Endothelial cell of umbilical vein (primary cell): ENCODE measurements around the gene SDCCAG8. TPM values are rescaled to one million over a fixed set of nuclear protein-coding genes. Genes with fewer than 3 reads are reported as not detected.

Experiments
- BruUV-seq: library from RNA; stranded (reverse); fragments of 400-500 nt; replicated peaks from 2 replicates; lab custom pipeline; 2021; lab: Mats Ljungman, UMichigan
- CTCF ChIA-PET: fragments of 300-600, 350-600 bp; sonication (Branson Sonifier 250); formaldehyde crosslinking; loops from one replicate; lab custom pipeline; 2021; ENCODE audit warnings: antibody characterized with exemption, inconsistent platforms; lab: Charles Lee
- POLR2A ChIA-PET: fragments of 300-600, 350-600 bp; sonication (Branson Sonifier 250); formaldehyde crosslinking; loops from one replicate; lab custom pipeline; 2021; ENCODE audit warnings: antibody characterized with exemption, inconsistent platforms; lab: Charles Lee
- DNase-seq: peaks from one replicate; pipeline ENCODE4 v3.0.0-alpha.2; 2011; ENCODE audit warnings: low read depth, low spot score
- FAIRE-seq: peaks from 2 replicates; lab custom pipeline; 2011; peaks lifted over from hg19 to GRCh38; lab: Jason Lieb, UNC
- H2AFZ ChIP-seq: 2 replicates; pipeline ENCODE4 v1.6.0; 2012; ENCODE audit warnings: low read depth, low read length, control low read depth, inconsistent platforms
- H3K27ac ChIP-seq: 2 replicates; pipeline ENCODE4 v1.5.1; 2011; ENCODE audit warnings: low read depth, mild to moderate bottlenecking, control low read depth, low read length, moderate library complexity; ENCODE audit not compliant: insufficient read depth
- H3K27me3 ChIP-seq, 2 experiments: 2 replicates each; pipeline versions ENCODE4 v1.6.0 to v1.6.1; 2011; ENCODE audit warnings: low read length in 2 of 2, mixed read lengths in 1 of 2; ENCODE audit not compliant: control insufficient read depth in 2 of 2, insufficient read depth in 2 of 2
- H3K36me3 ChIP-seq, 2 experiments: 2 replicates in 1 of 2; 3 replicates in 1 of 2; pipeline ENCODE4 v1.5.1; 2011; ENCODE audit warnings: low read length in 2 of 2, mild to moderate bottlenecking in 1 of 2, moderate library complexity in 1 of 2; ENCODE audit not compliant: control insufficient read depth in 2 of 2, insufficient read depth in 2 of 2; ENCODE audit errors: extremely low read depth in 1 of 2
- H3K4me1 ChIP-seq: 3 replicates; pipeline ENCODE4 v1.5.1; 2011; ENCODE audit warnings: mild to moderate bottlenecking, low read length; ENCODE audit not compliant: control insufficient read depth, insufficient read depth; ENCODE audit errors: extremely low read depth
- H3K4me2 ChIP-seq: 2 replicates; pipeline ENCODE4 v1.6.1; 2011; ENCODE audit warnings: low read length, control low read depth, mixed read lengths; ENCODE audit not compliant: insufficient read depth
- H3K4me3 ChIP-seq, 3 experiments: fragments of 200-600 bp in 1 of 3; sonication (generic), shearing (Covaris generic) in 1 of 3; replicated peaks in 1 of 3; 2 replicates each; pipeline ENCODE4 v1.5.1; 2011 to 2016; ENCODE audit warnings: control low read depth in 3 of 3, low read length in 3 of 3, mild to moderate bottlenecking in 2 of 3, inconsistent platforms in 1 of 3, low read depth in 1 of 3, moderate library complexity in 1 of 3; ENCODE audit not compliant: insufficient read depth in 1 of 3
- H3K79me2 ChIP-seq: 2 replicates; pipeline ENCODE4 v1.6.0; 2012; ENCODE audit warnings: low read length, inconsistent platforms; ENCODE audit not compliant: control insufficient read depth, insufficient read depth
- H3K9ac ChIP-seq: replicated peaks from 2 replicates; pipeline ENCODE3; 2011; ENCODE audit warnings: low read length, control low read depth; ENCODE audit not compliant: insufficient read depth; ENCODE audit errors: extremely low read depth
- H3K9me1 ChIP-seq: replicated peaks from 3 replicates; pipeline ENCODE4 v1.6.0; 2011; ENCODE audit warnings: mild to moderate bottlenecking, low read length; ENCODE audit not compliant: control insufficient read depth, insufficient read depth; ENCODE audit errors: extremely low read depth
- H3K9me3 ChIP-seq: replicated peaks from 2 replicates; pipeline ENCODE4 v1.5.1; 2012; ENCODE audit warnings: low read length, inconsistent platforms; ENCODE audit not compliant: control insufficient read depth, insufficient read depth
- H4K20me1 ChIP-seq: replicated peaks from 2 replicates; pipeline ENCODE3; 2011; ENCODE audit warnings: mild to moderate bottlenecking, low read length; ENCODE audit not compliant: control insufficient read depth, insufficient read depth; ENCODE audit errors: extremely low read depth
- CTCF ChIP-seq, 2 donors: IDR thresholded peaks; 1 replicate in 1 of 2; 2 replicates in 1 of 2; pipeline ENCODE4 v1.5.1; 2011; ENCODE audit warnings: low read length in 2 of 2, mild to moderate bottlenecking in 2 of 2, moderate library complexity in 2 of 2, control low read depth in 1 of 2, inconsistent platforms in 1 of 2, low read depth in 1 of 2; ENCODE audit not compliant: insufficient read depth in 1 of 2; ENCODE audit errors: extremely low read depth in 1 of 2
- EZH2 ChIP-seq: IDR thresholded peaks from 2 replicates; pipeline ENCODE4 v1.6.1; 2012; ENCODE audit warnings: borderline replicate concordance, low read depth, mild to moderate bottlenecking, moderate library complexity, low read length, inconsistent platforms; ENCODE audit not compliant: severe bottlenecking
- FOS ChIP-seq: IDR thresholded peaks from 2 replicates; pipeline ENCODE4 v1.6.1; 2011; ENCODE audit warnings: mild to moderate bottlenecking, low read length, moderate library complexity, borderline replicate concordance; ENCODE audit not compliant: insufficient read depth
- GATA2 ChIP-seq: IDR thresholded peaks from 2 replicates; pipeline ENCODE4 v1.7.0; 2011; ENCODE audit warnings: low read depth, mild to moderate bottlenecking, moderate library complexity, mixed read lengths, low read length; ENCODE audit not compliant: insufficient read length, insufficient read depth
- JUN ChIP-seq: IDR thresholded peaks from 2 replicates; pipeline ENCODE4 v1.6.1; 2011; ENCODE audit warnings: borderline replicate concordance, low read depth; ENCODE audit not compliant: insufficient read length, insufficient read depth
- MAX ChIP-seq: IDR thresholded peaks from 2 replicates; pipeline ENCODE4 v1.6.1; 2011; ENCODE audit not compliant: insufficient read depth, insufficient read length
- MYC ChIP-seq: IDR thresholded peaks from one replicate; pipeline ENCODE4 v1.6.1; 2011; ENCODE audit warnings: mild to moderate bottlenecking, low read depth, low read length
- POLR2A ChIP-seq: IDR thresholded peaks from 2 replicates; pipeline ENCODE4 v1.6.1; 2012; ENCODE audit warnings: low read depth, mild to moderate bottlenecking, control low read depth, low read length
- POLR2AphosphoS5 ChIP-seq: IDR thresholded peaks from 2 replicates; pipeline ENCODE4 v1.6.1; 2012; ENCODE audit warnings: low read depth, mild to moderate bottlenecking, control low read depth, low read length, moderate library complexity; ENCODE audit not compliant: insufficient read depth
- dilution Hi-C: fragments of 300-500 bp; cut with MboI; formaldehyde crosslinking; loops from one replicate; pipeline ENCODE4 v1.15.0; 2019; ENCODE audit warnings: low sequenced_read_pairs; ENCODE audit not compliant: extremely low pct_ligation_motif_present
- intact Hi-C: fragments of 100-400 bp; cut with micrococcal nuclease; formaldehyde crosslinking; loops from one replicate; pipeline ENCODE4 v1.10.0; 2022
- polyA plus RNA-seq, 4 experiments: library from polyadenylated mRNA; depleted of rRNA in 3 of 4; stranded (reverse) in 3 of 4; unstranded in 1 of 4; fragments of >200 nt; gene quantifications; 2 replicates each; pipeline versions ENCODE4 v1.2.1 to v1.2.3, GENCODE V29; 2011 to 2012; ENCODE audit warnings: missing spikeins in 1 of 4
- total RNA-seq: library from RNA; stranded (reverse); gene quantifications from 2 replicates; pipeline ENCODE4 v1.2.3, GENCODE V29; 2021

Gene SDCCAG8
- total and polyA plus RNA-seq, 2 donors (not counting 3 experiments of a cell fraction or from before 2014, with no cell fraction given), result 14.6 to 25.7 TPM

- ChIA-PET POLR2A (no interaction called here), CTCF (interaction anchor here (1.3 kb wide), 1 partner anchor 10 kb away, joined by 3 read pairs; no protein-coding TSS in a partner anchor)
- TF ChIP-seq MAX, result no peak
- TF ChIP-seq POLR2AphosphoS5, result no peak
- no peak for TF ChIP-seq POLR2A
- no peak for TF ChIP-seq MYC
- no peak for TF ChIP-seq FOS
- no peak for TF ChIP-seq GATA2
- TF ChIP-seq JUN, result no peak
- TF ChIP-seq EZH2, result no peak
- Histone ChIP-seq H3K4me1 (no peaks in the 10 kb centered on the region), H3K9me1 (no peaks in the 10 kb centered on the region), H3K9me3 (no peaks in the 10 kb centered on the region), H3K27me3 (no peaks in the 10 kb centered on the region), H3K36me3 (no peaks in the 10 kb centered on the region), H3K4me3 (no peak overlapping the region), H3K9ac (no peak overlapping the region), H3K27ac (no peak overlapping the region), H3K79me2 (no peaks in the 10 kb centered on the region), H4K20me1 (no peaks in the 10 kb centered on the region), H3K4me2 (no peak overlapping the region), H2AFZ (no peak overlapping the region)
- dilution Hi-C loops (no loop called here), intact Hi-C loops (no loop called here)
- no TSS peak for BruUV-seq
- FAIRE-seq (no peak), DNase-seq (no peak)
These were observed 175.8 kb downstream of the SDCCAG8 start for GRCh38 chr1:243431591-243431990.

- POLR2A ChIA-PET, result no interaction called here
These were observed 176.3 kb downstream of the SDCCAG8 start for GRCh38 chr1:243432136-243432535.

More at GRCh38 chr1:243432136-243432535, 176.3 kb downstream of the SDCCAG8 start:
- Histone ChIP-seq H3K4me3 (no peak overlapping the region), H3K27me3 (no peaks in the 10 kb centered on the region), H3K9me3 (no peaks in the 10 kb centered on the region), H3K27ac (no peak overlapping the region), H3K9ac (no peak overlapping the region), H3K9me1 (no peaks in the 10 kb centered on the region), H3K36me3 (no peaks in the 10 kb centered on the region), H3K79me2 (no peaks in the 10 kb centered on the region), H4K20me1 (no peaks in the 10 kb centered on the region), H2AFZ (no peak overlapping the region), H3K4me2 (no peak overlapping the region), H3K4me1 (no peaks in the 10 kb centered on the region)
- dilution Hi-C loops (no loop called here), intact Hi-C loops (no loop called here)
- CTCF ChIA-PET, result interaction anchor here (1.3 kb wide), 1 partner anchor 10 kb away, joined by 3 read pairs; no protein-coding TSS in a partner anchor
- no TSS peak for BruUV-seq
- TF ChIP-seq GATA2 (no peak), POLR2AphosphoS5 (no peak), FOS (no peak), MYC (no peak), CTCF (IDR thresholded peaks at IDR 0.05; ENCODE audit: extremely low read depth in 1 of 2, insufficient read depth in 1 of 2, low read depth in 1 of 2, low read length in 2 of 2) (no peak), EZH2 (no peak), JUN (no peak)
- FAIRE-seq (no peak), DNase-seq (no peak)
